ENCODE measurements around the gene EYS.
A peak's percentile ranks its signal among the peaks of the same experiment; 100 is the strongest.

The EYS gene

DNA sequence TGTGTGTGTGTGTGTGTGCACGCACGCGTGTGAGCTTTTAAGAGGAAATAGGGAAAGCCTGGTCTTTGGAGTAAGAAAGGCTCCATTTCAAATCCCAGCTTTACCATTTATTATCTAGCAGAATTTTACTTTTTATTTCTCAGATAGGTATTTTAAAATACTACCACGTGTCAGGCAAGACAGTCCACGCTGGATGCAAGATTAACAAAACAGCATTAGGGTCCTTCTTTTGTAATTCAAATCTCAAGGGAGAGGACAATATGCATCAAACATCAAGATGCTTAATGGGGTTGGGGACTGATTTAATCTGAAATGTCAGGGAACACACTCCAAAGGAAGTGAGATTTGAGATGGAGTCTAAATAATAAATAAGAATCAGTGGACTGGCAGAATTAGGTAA lies 1302.6 kb downstream of the EYS start:
- TF ChIP-seq, protein P1, sequence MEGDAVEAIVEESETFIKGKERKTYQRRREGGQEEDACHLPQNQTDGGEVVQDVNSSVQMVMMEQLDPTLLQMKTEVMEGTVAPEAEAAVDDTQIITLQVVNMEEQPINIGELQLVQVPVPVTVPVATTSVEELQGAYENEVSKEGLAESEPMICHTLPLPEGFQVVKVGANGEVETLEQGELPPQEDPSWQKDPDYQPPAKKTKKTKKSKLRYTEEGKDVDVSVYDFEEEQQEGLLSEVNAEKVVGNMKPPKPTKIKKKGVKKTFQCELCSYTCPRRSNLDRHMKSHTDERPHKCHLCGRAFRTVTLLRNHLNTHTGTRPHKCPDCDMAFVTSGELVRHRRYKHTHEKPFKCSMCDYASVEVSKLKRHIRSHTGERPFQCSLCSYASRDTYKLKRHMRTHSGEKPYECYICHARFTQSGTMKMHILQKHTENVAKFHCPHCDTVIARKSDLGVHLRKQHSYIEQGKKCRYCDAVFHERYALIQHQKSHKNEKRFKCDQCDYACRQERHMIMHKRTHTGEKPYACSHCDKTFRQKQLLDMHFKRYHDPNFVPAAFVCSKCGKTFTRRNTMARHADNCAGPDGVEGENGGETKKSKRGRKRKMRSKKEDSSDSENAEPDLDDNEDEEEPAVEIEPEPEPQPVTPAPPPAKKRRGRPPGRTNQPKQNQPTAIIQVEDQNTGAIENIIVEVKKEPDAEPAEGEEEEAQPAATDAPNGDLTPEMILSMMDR (IDR thresholded peaks at IDR 0.05), result no peak

DNA sequence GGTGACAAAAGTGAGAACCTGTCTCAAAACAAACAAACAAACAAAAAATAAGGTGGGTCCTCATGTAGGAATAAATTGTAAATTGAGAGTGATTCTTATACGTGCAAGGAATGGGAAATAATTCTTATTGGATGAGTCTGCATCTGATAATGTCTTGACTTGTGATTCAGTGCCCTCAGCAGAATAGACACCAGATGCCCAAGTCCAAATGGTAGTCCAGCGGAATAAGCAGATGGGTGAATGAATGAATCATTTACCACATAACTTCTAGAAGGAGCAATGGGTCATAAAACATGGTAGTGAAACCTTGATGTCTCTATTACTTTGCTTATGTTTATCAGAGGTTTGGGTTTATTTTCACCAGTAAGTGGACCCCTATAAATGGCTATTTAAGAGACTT lies 1323.7 kb downstream of the EYS start:
- TF ChIP-seq, protein P1 (IDR thresholded peaks at IDR 0.05), result no peak
- no peak overlapping the region for H3K27ac Mint-ChIP-seq
- H3K27me3 Mint-ChIP-seq (ENCODE audit: low read depth, poor library complexity), result no peaks in the 10 kb centered on the region
- H3K9me3 Mint-ChIP-seq, result no peaks in the 10 kb centered on the region
- H3K4me1 Mint-ChIP-seq, result no peaks in the 10 kb centered on the region
- no peak for DNase-seq
- no peak overlapping the region for H3K4me3 Mint-ChIP-seq
- H3K36me3 Mint-ChIP-seq (ENCODE audit: low read depth), result no peaks in the 10 kb centered on the region

More for the DNA sequence above, 1302.6 kb downstream of the EYS start:
- Mint-ChIP-seq H3K4me3 (no peak overlapping the region), H3K4me1 (no peaks in the 10 kb centered on the region), H3K9me3 (no peaks in the 10 kb centered on the region), H3K27ac (no peak overlapping the region), H3K36me3 (ENCODE audit: low read depth) (no peaks in the 10 kb centered on the region), H3K27me3 (ENCODE audit: low read depth, poor library complexity) (no peaks in the 10 kb centered on the region)
- DNase-seq, result no peak

DNA sequence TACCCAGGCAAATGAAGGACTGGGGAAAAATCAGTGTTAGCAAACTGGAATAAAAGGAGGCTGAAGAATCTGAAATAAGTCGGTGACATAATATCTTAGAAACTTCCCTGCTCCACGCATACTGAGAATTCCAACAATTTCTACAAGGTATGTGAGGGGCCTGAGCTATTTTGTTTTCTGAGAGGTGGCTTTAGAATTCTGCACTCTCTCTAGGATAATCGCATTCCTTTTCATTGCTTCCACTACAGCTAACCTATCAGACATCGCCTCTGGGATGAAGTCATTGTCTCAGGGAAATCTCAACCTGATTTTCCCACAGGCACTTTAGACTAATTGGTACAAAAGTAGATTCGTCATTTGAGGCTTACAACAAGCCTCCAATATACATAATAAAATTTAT lies 1330.6 kb downstream of the EYS start:
- no peaks in the 10 kb centered on the region for H3K27me3 Mint-ChIP-seq (ENCODE audit: low read depth, poor library complexity)
- TF ChIP-seq, protein P1 (IDR thresholded peaks at IDR 0.05), result no peak
- H3K4me3 Mint-ChIP-seq, result no peak overlapping the region
- DNase-seq, result no peak
- peaks cover 16% of the 10 kb centered on the region for H3K9me3 Mint-ChIP-seq
- H3K36me3 Mint-ChIP-seq (ENCODE audit: low read depth), result no peaks in the 10 kb centered on the region
- no peaks in the 10 kb centered on the region for H3K4me1 Mint-ChIP-seq
- no peak overlapping the region for H3K27ac Mint-ChIP-seq

DNA sequence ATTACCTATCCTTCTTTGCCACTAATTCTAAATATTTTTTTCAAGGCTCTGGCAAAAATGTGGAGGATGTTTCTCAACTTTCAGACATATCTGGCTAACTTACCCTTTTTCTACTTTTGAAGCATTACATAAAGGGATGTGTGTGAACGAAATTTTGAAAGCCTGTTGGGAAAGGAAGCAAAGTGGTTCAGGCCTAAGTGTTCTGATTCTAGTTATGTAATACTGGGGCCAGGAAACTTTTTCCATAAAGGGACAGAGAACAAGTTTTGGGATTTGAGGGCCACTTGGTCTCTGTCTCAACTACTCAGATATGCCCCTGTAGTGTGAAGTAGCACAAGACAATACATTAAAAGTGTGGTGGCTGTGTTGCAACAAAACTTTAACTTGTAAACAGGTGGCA lies 1349.6 kb downstream of the EYS start:
- H3K27ac Mint-ChIP-seq, result no peak overlapping the region
- no peaks in the 10 kb centered on the region for H3K36me3 Mint-ChIP-seq (ENCODE audit: low read depth)
- no peak for DNase-seq
- H3K9me3 Mint-ChIP-seq, result no peaks in the 10 kb centered on the region
- H3K4me3 Mint-ChIP-seq, result no peak overlapping the region
- TF ChIP-seq, protein P1 (IDR thresholded peaks at IDR 0.05), result no peak
- no peaks in the 10 kb centered on the region for H3K27me3 Mint-ChIP-seq (ENCODE audit: low read depth, poor library complexity)
- no peaks in the 10 kb centered on the region for H3K4me1 Mint-ChIP-seq

DNA sequence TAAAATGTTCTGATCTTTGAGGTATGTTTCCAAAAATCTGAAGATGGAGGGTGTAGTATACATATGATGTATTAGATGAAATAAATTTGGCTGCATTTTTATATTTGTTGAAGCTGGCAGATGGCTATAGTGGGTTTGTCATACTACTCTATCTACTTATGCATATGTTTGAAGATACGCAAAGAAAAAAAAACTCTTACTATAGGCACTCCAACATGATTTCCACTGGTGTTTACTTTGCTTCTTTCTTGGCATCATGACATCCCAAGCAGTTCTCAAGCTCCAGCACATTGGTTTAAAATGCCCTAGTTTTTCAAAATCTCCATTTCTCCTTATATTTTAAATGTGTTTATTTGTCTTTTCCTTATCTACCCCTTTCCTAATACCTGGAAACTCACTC lies 1359.6 kb downstream of the EYS start:
- TF ChIP-seq, protein P1 (IDR thresholded peaks at IDR 0.05), result no peak
- Mint-ChIP-seq H3K27me3 (ENCODE audit: low read depth, poor library complexity) (no peaks in the 10 kb centered on the region), H3K4me1 (no peaks in the 10 kb centered on the region), H3K27ac (no peak overlapping the region), H3K9me3 (peaks cover 9% of the 10 kb centered on the region), H3K36me3 (ENCODE audit: low read depth) (no peaks in the 10 kb centered on the region), H3K4me3 (no peak overlapping the region)
- DNase-seq, result no peak

DNA sequence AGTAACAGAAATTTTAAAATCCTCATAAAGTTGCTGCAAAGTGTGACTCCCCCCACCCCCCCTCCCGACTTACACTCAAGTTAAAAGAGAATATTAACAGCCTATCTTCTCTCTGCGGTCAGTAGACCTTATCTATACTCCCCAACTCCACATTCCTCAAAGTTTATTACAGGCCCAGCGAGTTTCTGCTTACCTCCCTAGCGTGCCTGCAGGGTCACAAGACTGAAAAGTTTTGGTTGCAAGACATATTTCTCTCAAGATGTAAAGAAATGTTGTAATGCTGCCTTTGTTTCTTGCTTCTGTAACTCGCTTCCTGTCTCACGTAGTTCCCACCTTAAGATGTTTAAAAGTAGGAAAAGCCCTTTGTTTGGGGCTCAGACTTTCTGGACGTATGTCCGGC lies 1371.8 kb downstream of the EYS start:
- no peak for DNase-seq
- H3K27me3 Mint-ChIP-seq (ENCODE audit: low read depth, poor library complexity), result no peaks in the 10 kb centered on the region
- H3K4me3 Mint-ChIP-seq, result no peak overlapping the region
- TF ChIP-seq, protein P1 (IDR thresholded peaks at IDR 0.05), result no peak
- H3K9me3 Mint-ChIP-seq, result peaks cover 9% of the 10 kb centered on the region
- peaks cover under 1% of the 10 kb centered on the region for H3K4me1 Mint-ChIP-seq
- peak overlapping the region; percentile 44 for H3K27ac Mint-ChIP-seq
- no peaks in the 10 kb centered on the region for H3K36me3 Mint-ChIP-seq (ENCODE audit: low read depth)
